ENCODE measurements around the gene NPHS1.

DNA sequence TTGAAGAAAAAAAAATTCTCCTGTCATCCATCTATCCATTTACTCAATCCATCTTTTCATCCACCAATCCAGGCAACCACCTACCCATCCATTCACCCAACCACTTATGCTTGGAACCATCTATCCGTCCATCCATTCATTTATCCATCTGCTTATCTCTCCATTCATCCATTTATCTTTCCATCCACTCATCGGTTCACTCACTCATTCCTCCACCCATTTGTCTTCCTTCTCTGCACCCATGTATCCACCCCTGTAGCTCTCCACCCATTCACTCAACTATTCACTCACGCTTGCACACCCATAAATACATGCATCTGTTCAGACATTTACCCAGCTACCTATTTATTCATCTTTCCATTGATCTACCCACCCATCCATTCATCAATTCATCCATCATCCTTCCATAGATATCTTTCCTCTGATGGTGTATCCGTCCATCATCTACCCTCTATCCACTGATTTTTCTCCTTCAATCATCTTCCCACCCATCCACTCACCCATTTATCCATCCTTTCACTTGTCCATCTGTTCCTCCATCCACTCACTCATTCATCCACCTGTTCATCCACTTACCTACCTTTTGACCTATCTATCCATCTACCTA lies 9.5 kb downstream of the NPHS1 start:
- TF ChIP-seq, protein P1, sequence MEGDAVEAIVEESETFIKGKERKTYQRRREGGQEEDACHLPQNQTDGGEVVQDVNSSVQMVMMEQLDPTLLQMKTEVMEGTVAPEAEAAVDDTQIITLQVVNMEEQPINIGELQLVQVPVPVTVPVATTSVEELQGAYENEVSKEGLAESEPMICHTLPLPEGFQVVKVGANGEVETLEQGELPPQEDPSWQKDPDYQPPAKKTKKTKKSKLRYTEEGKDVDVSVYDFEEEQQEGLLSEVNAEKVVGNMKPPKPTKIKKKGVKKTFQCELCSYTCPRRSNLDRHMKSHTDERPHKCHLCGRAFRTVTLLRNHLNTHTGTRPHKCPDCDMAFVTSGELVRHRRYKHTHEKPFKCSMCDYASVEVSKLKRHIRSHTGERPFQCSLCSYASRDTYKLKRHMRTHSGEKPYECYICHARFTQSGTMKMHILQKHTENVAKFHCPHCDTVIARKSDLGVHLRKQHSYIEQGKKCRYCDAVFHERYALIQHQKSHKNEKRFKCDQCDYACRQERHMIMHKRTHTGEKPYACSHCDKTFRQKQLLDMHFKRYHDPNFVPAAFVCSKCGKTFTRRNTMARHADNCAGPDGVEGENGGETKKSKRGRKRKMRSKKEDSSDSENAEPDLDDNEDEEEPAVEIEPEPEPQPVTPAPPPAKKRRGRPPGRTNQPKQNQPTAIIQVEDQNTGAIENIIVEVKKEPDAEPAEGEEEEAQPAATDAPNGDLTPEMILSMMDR (conservative IDR thresholded peaks at IDR 0.05; ENCODE audit: low read depth, low read length) = no peak
- TF ChIP-seq EZH2 (IDR thresholded peaks at IDR 0.05; ENCODE audit: borderline replicate concordance, low read depth, low read length, poor library complexity, severe bottlenecking) = no peak
